ENCODE data around the gene NME3. TPM values are rescaled to one million over a fixed set of nuclear protein-coding genes. Genes with fewer than 3 reads are reported as not detected.
A peak's percentile ranks its signal among the peaks of the same experiment; 100 is the strongest.

NME3 gene
- total RNA-seq, 1 donor from 2014 or later = 33.3 TPM

GRCh38 chr16:1816396-1817275, 45.3 kb upstream of the NME3 start:
- DNase-seq (ENCODE audit: low spot score) = no peak
- H3K27me3 Mint-ChIP-seq (ENCODE audit: unreplicated experiment) = no peaks in the 10 kb centered on the region
- no peaks in the 10 kb centered on the region for H3K4me1 Mint-ChIP-seq (ENCODE audit: unreplicated experiment)
- H3K27ac Mint-ChIP-seq (ENCODE audit: unreplicated experiment) = no peak overlapping the region
- H3K9me3 Mint-ChIP-seq (ENCODE audit: unreplicated experiment) = no peaks in the 10 kb centered on the region
- peaks cover 21% of the 10 kb centered on the region for H3K36me3 Mint-ChIP-seq (ENCODE audit: low read depth, unreplicated experiment)
- TF ChIP-seq CTCF (IDR thresholded peaks at IDR 0.05; ENCODE audit: unreplicated experiment) = no peak
- no peak overlapping the region for H3K4me3 Mint-ChIP-seq (ENCODE audit: unreplicated experiment)

- peak overlapping the region; percentile 56 for H3K4me3 Mint-ChIP-seq (ENCODE audit: unreplicated experiment)
- H3K4me1 Mint-ChIP-seq (ENCODE audit: unreplicated experiment) = no peaks in the 10 kb centered on the region
- H3K27ac Mint-ChIP-seq (ENCODE audit: unreplicated experiment) = no peak overlapping the region
- H3K9me3 Mint-ChIP-seq (ENCODE audit: unreplicated experiment) = no peaks in the 10 kb centered on the region
- no peak for DNase-seq (ENCODE audit: low spot score)
- no peaks in the 10 kb centered on the region for H3K27me3 Mint-ChIP-seq (ENCODE audit: unreplicated experiment)
- H3K36me3 Mint-ChIP-seq (ENCODE audit: low read depth, unreplicated experiment) = peaks cover 24% of the 10 kb centered on the region
- no peak for TF ChIP-seq CTCF (IDR thresholded peaks at IDR 0.05; ENCODE audit: unreplicated experiment)
These were observed 44.1 kb upstream of the NME3 start for GRCh38 chr16:1815461-1815860.

GRCh38 chr16:1812732-1813163, 41.4 kb upstream of the NME3 start:
- Mint-ChIP-seq H3K9me3 (ENCODE audit: unreplicated experiment) (no peaks in the 10 kb centered on the region), H3K27ac (ENCODE audit: unreplicated experiment) (no peak overlapping the region), H3K4me1 (ENCODE audit: unreplicated experiment) (no peaks in the 10 kb centered on the region), H3K27me3 (ENCODE audit: unreplicated experiment) (no peaks in the 10 kb centered on the region), H3K36me3 (ENCODE audit: low read depth, unreplicated experiment) (peaks cover 23% of the 10 kb centered on the region), H3K4me3 (ENCODE audit: unreplicated experiment) (no peak overlapping the region)
- peak; percentile 35 for TF ChIP-seq CTCF (IDR thresholded peaks at IDR 0.05; ENCODE audit: unreplicated experiment)
- peak; percentile 52 for DNase-seq (ENCODE audit: low spot score)

- Mint-ChIP-seq H3K36me3 (ENCODE audit: low read depth, unreplicated experiment) (peaks cover 39% of the 10 kb centered on the region), H3K27ac (ENCODE audit: unreplicated experiment) (no peak overlapping the region), H3K4me1 (ENCODE audit: unreplicated experiment) (no peaks in the 10 kb centered on the region), H3K4me3 (ENCODE audit: unreplicated experiment) (no peak overlapping the region), H3K27me3 (ENCODE audit: unreplicated experiment) (no peaks in the 10 kb centered on the region), H3K9me3 (ENCODE audit: unreplicated experiment) (no peaks in the 10 kb centered on the region)
- DNase-seq (ENCODE audit: low spot score) = no peak
- TF ChIP-seq CTCF (IDR thresholded peaks at IDR 0.05; ENCODE audit: unreplicated experiment) = no peak
These were observed 39.2 kb upstream of the NME3 start for GRCh38 chr16:1810536-1810935.

- H3K27ac Mint-ChIP-seq (ENCODE audit: unreplicated experiment) = no peak overlapping the region
- H3K4me1 Mint-ChIP-seq (ENCODE audit: unreplicated experiment) = no peaks in the 10 kb centered on the region
- TF ChIP-seq CTCF (IDR thresholded peaks at IDR 0.05; ENCODE audit: unreplicated experiment) = no peak
- no peak for DNase-seq (ENCODE audit: low spot score)
- peaks cover 36% of the 10 kb centered on the region for H3K36me3 Mint-ChIP-seq (ENCODE audit: low read depth, unreplicated experiment)
- H3K9me3 Mint-ChIP-seq (ENCODE audit: unreplicated experiment) = no peaks in the 10 kb centered on the region
- no peak overlapping the region for H3K4me3 Mint-ChIP-seq (ENCODE audit: unreplicated experiment)
- no peaks in the 10 kb centered on the region for H3K27me3 Mint-ChIP-seq (ENCODE audit: unreplicated experiment)
These were observed 38.8 kb upstream of the NME3 start for GRCh38 chr16:1810106-1810505.
